22Rv1 (cell line): ENCODE data around the gene SGK1.

Source experiments
- ZFX ChIP-seq: fragments of 450-650 bp; IDR thresholded peaks from 2 replicates; pipeline ENCODE4 v1.6.1; 2017; ENCODE audit warnings: antibody characterized with exemption, borderline replicate concordance
- TF ChIP-seq, protein P1 (sequence below): fragments of 450-650 bp; IDR thresholded peaks from 2 replicates; pipeline ENCODE4 v1.5.1; 2017; ENCODE audit warnings: mild to moderate bottlenecking

DNA sequence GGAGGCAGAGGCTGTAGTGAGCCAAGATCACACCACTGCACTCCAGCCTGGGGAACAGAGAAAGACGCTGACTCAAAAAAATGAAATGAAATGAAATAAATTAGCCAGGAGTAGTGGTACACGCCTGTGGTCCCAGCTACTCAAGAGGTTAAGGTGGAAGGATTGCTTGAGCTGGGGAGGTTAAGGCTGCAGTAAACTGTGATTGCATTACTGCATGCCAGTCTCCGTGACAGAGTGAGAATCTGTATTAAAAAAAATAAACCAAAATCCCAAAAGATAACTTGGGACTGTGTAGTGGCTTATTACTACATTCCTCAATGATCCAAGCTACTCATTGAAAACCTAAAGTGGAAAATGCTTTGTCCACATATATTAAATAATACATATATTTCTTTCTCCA is 87.0 kb downstream of the SGK1 start:
- TF ChIP-seq, protein P1, sequence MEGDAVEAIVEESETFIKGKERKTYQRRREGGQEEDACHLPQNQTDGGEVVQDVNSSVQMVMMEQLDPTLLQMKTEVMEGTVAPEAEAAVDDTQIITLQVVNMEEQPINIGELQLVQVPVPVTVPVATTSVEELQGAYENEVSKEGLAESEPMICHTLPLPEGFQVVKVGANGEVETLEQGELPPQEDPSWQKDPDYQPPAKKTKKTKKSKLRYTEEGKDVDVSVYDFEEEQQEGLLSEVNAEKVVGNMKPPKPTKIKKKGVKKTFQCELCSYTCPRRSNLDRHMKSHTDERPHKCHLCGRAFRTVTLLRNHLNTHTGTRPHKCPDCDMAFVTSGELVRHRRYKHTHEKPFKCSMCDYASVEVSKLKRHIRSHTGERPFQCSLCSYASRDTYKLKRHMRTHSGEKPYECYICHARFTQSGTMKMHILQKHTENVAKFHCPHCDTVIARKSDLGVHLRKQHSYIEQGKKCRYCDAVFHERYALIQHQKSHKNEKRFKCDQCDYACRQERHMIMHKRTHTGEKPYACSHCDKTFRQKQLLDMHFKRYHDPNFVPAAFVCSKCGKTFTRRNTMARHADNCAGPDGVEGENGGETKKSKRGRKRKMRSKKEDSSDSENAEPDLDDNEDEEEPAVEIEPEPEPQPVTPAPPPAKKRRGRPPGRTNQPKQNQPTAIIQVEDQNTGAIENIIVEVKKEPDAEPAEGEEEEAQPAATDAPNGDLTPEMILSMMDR = no peak
- no peak for TF ChIP-seq ZFX
